Astrocyte of the spinal cord (primary cell): ENCODE measurements around the gene NMU.
"Not testable (repeated sequence)": the region's sequence is repeated elsewhere in the genome, so short reads cannot be mapped to it uniquely, and the experiment has no call there.

ENCODE experiments used
- DNase-seq: peaks from one replicate; pipeline ENCODE4 v3.0.0; 2011; ENCODE audit warnings: low read depth, low spot score
- H3K4me3 ChIP-seq: 2 replicates; pipeline ENCODE4 v1.5.1; 2011; ENCODE audit warnings: low read depth, mild to moderate bottlenecking, low read length, moderate library complexity
- in situ Hi-C: cut with HindIII; loops from 2 replicates; pipeline ENCODE4 v1.10.0; 2017; ENCODE audit warnings: low sequenced_read_pairs
- TF ChIP-seq, protein P1 (sequence below): IDR thresholded peaks from 2 replicates; pipeline ENCODE4 v1.5.1; 2012; ENCODE audit warnings: low read depth, mild to moderate bottlenecking, low read length, inconsistent platforms

The NMU gene

DNA sequence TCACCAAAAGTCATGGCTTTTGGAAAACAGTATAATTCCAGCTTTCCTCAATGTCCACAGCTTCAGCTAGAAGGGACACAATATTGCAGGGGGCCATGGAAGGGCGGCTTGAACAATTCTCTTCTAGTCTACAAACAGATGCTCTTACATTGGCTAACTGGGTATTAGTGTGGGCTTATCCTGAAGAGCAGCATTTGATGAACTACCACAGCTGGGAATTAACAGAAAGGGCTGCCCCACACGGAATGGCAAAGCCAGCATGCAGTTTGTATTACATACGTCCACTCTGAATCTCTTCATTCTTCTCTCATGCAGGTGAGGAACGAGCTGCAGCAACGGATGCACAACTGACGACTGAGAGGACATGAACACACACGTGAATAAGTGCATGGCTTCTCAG lies 31.1 kb downstream of the NMU start:
- no peak for DNase-seq
- no peak overlapping the region for H3K4me3 ChIP-seq
- TF ChIP-seq, protein P1, sequence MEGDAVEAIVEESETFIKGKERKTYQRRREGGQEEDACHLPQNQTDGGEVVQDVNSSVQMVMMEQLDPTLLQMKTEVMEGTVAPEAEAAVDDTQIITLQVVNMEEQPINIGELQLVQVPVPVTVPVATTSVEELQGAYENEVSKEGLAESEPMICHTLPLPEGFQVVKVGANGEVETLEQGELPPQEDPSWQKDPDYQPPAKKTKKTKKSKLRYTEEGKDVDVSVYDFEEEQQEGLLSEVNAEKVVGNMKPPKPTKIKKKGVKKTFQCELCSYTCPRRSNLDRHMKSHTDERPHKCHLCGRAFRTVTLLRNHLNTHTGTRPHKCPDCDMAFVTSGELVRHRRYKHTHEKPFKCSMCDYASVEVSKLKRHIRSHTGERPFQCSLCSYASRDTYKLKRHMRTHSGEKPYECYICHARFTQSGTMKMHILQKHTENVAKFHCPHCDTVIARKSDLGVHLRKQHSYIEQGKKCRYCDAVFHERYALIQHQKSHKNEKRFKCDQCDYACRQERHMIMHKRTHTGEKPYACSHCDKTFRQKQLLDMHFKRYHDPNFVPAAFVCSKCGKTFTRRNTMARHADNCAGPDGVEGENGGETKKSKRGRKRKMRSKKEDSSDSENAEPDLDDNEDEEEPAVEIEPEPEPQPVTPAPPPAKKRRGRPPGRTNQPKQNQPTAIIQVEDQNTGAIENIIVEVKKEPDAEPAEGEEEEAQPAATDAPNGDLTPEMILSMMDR = no peak
- in situ Hi-C loops = no loop called here

DNA sequence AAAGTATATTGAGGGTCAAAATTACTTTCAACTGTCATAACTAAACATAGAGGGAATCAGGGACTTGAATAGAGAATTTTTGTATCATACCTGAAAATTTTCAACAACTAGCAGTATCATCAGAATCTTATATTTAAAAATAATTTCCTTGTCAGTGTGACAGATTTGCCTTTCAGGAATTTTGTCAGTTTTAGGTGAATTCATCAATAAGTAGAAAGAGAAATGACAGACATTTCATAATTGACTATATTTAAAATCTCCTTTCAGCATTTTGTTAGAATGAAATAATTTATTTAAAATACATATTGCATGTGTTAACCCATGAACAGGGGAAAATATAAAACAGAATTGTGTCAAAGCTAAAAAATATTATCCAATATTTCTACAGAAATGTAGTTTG lies 35.5 kb downstream of the NMU start:
- no peak for DNase-seq
- in situ Hi-C loops = no loop called here
- TF ChIP-seq, protein P1 = no peak
- no peak overlapping the region for H3K4me3 ChIP-seq

DNA sequence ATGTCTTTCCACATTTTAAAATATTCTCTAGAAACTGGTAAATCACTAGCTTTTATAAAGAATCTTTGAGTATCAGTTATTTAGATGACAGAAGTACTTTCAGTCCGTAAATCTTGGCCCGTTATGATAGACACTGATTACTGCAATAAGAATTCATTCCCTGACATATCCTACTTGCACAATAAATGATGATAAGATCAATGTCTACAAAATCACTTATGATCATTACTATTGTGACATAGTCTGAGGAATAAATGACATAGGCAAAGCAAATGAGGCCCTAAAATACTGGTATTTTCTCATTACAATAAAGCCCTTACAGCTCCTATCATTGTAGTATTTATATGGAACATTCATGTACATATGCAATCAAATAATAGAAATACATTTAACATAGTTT lies 37.5 kb downstream of the NMU start:
- no peak overlapping the region for H3K4me3 ChIP-seq
- no peak for DNase-seq
- in situ Hi-C loops = no loop called here
- TF ChIP-seq, protein P1 = no peak

DNA sequence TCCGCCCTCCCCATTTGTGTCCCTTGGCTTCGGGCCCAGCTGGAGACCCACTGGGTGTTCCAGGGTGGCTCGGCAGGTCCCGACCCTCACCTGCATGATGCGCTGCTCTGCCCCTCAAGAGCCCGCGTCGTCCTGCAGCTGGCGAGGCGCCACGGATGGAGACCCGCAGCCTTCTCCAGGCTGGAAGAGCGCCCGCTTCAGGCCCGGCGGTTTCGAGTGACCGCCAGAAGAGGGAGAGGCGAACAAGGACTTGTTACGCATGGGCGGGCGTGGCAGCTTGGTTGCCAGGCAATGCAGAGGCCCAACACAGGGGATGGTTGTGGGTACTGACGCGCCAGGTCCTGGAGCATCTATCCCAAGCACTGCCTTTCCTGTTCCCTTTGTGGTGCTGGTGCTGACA lies 44.1 kb downstream of the NMU start, which contains the start of gene PDCL2:
TSS of gene PDCL2 (minus strand) at position 232 of the 400 bp plus-strand sequence. CDS start at position 96, 136 bp downstream.
- TF ChIP-seq, protein P1 = no peak
- no peak within 1 kb of the TSS for H3K4me3 ChIP-seq
- in situ Hi-C loops = no loop called here
- no peak for DNase-seq

DNA sequence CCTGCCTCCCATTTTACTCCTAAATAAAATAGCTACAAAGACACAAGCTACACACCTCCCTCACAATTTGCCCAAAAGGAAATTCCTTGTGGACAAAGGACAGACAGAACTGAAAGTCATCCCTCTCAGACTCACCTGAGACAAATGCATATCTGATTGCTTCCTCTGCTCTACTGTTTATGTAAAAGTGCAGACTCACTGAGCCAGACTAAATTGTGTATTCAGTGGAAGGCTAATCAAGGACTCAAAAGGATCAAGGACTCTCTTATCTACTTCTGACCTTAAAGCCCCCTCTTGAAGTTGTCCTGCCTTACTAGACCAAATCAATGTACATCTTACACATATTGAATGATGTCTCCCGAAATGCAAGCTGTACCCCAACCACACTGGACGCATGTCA lies 47.9 kb downstream of the NMU start:
- in situ Hi-C loops = no loop called here
- no peak overlapping the region for H3K4me3 ChIP-seq
- TF ChIP-seq, protein P1 = no peak
- no peak for DNase-seq

DNA sequence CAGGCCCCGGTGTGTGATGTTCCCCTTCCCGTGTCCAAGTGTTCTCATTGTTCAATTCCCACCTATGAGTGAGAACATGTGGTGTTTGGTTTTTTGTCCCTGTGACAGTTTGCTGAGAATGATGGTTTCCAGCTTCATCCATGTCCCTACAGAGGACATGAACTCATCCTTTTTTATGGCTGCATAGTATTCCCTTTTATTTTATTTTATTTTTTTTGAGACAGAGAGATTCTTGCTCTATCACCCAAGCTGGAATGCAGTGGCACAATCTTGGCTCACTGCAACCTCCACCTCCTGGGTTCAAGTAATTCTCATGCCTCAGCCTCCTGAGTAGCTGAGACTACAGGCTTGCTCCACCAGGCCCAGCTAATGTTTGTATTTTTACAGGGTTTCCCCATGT lies 53.3 kb downstream of the NMU start:
- DNase-seq, in situ Hi-C loops, H3K4me3 ChIP-seq: not testable (repeated sequence)

DNA sequence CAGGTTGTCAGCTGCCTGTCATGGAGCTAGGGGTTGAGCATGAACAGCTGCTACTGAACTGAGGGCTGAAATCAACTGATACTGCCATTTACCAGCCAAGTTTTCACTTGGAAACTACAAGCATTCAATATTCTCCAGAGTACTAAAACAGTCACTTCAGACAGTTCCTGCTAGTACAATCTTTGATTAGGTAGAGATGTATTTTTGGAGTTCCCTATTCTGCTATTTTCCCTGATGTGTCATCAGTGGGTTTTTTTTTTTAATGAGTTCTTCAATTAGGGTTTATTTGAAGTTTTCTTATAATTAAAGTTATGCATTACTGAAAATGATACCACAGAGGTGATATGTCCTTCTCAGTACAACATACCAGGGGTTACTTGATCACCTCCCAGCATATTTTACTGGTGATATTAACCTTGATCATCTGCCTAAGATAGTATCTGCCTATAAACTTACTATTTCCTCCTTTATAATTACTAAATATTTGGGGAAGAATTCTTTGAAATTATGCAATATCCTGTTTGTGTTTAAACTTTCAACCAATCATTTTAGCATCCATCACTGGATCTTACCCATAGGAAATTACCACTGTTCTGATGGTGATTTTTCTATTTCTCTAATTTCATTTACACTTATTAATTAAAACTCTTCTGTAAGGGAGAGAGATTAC lies 57.6 kb downstream of the NMU start:
- DNase-seq = no peak
- in situ Hi-C loops = no loop called here
- H3K4me3 ChIP-seq = no peak overlapping the region
- TF ChIP-seq, protein P1 = no peak
